ENCODE data around the gene RABGAP1.

DNA sequence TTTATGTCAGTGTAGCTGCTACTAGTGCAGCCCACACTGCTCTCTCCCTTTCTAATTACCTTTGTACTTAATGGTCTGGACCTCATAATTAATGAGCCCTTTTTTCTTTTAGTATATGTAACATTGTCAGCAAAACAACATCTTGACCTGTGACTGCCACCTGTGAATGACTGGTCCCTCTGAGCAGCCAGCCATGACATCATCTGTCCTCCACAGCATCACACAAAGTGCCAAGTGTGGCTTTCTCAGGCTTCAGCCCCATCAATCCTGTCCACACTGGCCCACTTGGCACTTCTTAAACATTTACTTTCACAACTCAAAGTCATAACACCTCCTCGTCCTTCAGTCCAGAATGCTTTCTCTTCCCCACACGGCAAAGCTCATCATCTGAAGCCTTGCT, 197.3 kb downstream of the RABGAP1 start:
- no peak for TF ChIP-seq POLR2A (IDR thresholded peaks at IDR 0.05; ENCODE audit: low read length)
- TF ChIP-seq GATA1 (IDR thresholded peaks at IDR 0.05; ENCODE audit: low read depth, low read length) = no peak

All from erythroblast (primary cell).